CD4-positive, alpha-beta T cell treated with Interferon alpha-2 for 1 hour (primary cell): ENCODE results near the gene MAP7D2.
A peak's percentile ranks its signal among the peaks of the same experiment; 100 is the strongest.

Experiments used
- DNase-seq, 2 donors: peaks; one replicate each; pipeline ENCODE4 v3.0.0-alpha.2; 2020 to 2022

MAP7D2 gene

GRCh38 chrX:20112022-20112774 is 4.5 kb downstream of the MAP7D2 start:
- DNase-seq = no peak

- DNase-seq = no peak
Observed at GRCh38 chrX:20111271-20111670, 5.4 kb downstream of the MAP7D2 start.

DNA sequence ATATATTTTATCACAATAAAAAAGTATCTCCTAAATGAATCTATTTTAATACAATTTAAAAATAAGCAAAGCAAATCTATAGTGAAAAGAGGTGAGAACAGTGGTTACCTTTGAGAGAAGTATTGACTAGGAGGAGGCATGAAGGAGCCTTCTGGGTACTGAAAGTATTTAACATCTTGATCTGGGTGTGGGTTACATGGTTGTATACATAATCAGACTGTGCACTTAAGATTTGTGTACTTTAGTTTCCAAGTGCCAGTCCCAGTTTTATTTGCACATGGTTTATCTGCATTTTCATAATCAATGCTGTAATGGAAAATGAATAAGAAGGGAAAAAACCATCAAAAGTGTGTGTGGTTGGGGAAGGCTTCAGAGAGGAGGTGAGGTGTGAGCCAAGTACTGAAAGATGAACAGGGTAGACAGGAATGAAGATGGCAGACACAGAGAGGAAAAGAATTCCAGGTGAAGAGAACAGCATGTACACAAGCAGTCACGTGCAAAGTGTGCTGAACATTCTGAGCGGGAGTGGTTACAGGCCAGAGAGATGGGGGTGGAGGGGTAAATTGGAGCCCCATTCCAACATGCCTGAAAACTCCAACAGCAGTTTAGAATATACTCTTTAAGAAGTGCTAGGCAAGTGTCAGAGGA is 14.6 kb downstream of the MAP7D2 start:
- no peak for DNase-seq

DNA sequence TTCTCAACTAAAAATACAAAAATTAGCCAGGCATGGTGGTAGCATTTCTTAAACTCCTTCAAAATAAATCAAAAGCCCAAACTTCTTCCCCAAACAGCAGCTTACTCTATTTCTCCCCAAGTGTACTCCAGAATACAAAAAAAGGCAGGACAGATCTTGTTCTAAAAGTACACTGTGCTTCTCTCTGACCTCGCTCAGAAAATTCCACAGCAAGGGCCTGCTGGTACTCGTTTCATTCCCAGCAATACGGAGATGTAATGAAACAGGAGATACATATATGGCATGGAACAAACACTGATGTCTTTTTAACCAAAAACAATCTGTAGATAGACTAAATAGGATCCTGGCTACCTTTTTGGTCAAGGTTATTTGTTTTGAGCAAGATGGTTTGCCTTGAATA is 25.2 kb downstream of the MAP7D2 start:
- DNase-seq = no peak

DNA sequence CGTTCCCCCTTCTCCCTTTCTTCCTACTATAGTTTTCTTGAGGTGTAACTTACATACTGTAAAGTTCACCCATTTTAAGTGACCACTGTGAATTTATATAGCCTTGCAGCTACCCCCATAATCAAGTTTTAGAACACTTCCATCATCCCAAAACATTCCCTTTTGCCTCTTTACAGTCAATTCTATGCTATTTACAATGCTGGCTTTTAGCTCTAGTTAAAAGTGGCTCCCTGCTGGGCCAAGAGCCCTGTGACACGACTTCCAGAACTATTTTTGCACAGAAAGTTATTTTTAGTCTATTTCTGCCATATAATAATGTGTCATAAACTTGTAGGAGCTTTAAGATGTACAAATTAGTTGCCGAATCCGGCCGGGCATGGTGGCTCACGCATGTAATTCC is 26.9 kb downstream of the MAP7D2 start:
- no peak for DNase-seq

GRCh38 chrX:20080277-20080676 is 36.4 kb downstream of the MAP7D2 start:
- DNase-seq = no peak

GRCh38 chrX:20071511-20072079 is 45.1 kb downstream of the MAP7D2 start:
- no peak for DNase-seq

DNA sequence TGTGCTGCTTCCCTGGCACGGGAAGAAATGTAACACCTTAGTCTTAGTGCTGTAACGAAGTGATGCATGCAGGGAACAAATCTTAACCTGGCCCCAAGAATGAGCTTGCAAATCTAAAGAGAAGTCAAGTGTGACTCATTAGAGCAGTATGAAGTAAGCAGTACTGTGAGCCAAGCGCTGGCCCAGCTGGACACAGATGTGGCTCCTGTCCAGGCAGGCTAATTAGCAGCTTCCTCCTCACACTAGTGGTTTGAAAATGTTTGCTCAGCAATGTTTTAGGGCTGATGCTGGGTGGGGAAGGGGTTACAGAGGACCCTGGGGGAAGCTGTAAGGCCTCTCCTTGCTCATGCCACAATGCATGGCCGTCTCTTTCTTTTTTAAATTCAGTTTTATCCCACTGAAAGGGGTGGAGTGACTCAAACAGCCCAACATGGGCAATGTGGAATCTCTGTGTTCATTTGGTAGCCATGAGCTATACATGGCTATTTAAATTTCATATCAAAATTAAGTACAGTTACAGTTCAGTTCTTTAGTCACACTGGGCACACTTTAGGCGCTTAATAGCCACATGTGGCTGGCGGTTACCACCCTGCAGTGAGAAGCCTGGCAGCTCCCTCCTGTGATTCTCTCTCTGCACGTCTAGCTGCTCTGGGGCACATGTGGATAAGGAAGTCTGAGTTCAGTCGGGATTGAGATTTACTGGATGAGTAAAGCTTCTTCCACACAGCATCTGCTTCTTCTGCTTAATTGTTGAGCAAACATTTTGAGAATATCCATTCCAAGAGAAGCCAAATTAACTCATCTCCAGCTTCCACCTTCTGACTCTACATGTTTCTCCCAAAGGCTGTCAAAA is 48.8 kb downstream of the MAP7D2 start:
- DNase-seq = peak in 1 of 2 donors; percentile 18

GRCh38 chrX:20066968-20067708 is 49.6 kb downstream of the MAP7D2 start:
- peak; percentile 12 to 46 for DNase-seq

- no peak for DNase-seq
Observed at GRCh38 chrX:20063716-20064351, 52.9 kb downstream of the MAP7D2 start.

GRCh38 chrX:20063153-20063552 is 53.6 kb downstream of the MAP7D2 start:
- no peak for DNase-seq

DNA sequence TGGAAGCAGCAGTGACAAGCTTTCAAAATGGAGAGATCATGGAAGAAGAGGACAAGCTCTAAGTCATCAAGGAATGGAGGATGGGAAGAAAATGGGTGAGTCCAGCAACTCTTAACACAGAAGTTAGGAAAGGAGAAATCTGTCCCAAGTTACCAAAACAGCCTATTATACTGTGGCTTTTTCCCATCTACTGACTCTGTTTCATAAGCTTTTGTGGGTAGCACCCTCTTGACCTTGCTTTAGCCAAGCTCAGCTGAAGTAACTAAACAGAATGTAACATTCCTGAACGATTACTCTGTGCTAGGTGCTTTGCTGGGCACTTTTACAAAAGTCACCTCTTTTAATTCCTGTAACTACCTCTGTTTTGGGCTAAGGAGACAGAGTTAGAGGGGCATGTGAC is 54.9 kb downstream of the MAP7D2 start:
- DNase-seq = no peak

GRCh38 chrX:20060961-20061748 is 55.6 kb downstream of the MAP7D2 start:
- peak in 1 of 2 donors; percentile 62 for DNase-seq

DNA sequence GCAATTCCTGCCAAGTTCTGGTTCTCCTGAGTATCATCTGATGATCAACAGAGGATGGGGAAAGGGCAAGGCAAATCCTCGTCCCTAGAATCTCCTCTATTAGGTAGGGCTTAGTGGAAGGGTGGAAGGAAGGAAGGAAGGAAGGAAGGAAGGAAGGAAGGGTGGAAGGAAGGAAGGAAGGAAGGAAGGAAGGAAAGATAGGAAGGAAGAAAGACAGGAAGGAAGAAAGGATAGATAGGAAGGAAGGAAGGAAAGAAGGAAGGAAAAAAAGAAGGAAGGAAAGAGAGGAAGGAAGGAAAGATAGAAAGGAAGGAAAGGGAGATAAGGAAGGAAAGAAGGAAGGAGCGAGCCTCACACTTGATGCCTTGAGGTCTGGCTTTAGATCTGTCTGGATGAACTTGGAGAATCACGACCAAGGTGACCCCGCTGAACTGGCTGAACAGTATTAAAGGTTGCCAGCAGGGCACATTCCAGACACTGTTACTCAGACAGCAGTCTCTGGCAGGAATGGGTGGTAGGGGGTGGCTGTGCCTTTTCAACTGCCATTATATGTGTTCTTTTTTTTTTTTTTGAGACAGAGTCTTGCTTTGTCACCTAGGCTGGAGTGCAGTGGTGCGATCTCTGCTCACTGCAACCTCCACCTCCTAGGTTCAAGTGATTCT is 57.1 kb downstream of the MAP7D2 start:
- DNase-seq = no peak

- DNase-seq = no peak
Observed at GRCh38 chrX:20057479-20057878, 59.2 kb downstream of the MAP7D2 start.

DNA sequence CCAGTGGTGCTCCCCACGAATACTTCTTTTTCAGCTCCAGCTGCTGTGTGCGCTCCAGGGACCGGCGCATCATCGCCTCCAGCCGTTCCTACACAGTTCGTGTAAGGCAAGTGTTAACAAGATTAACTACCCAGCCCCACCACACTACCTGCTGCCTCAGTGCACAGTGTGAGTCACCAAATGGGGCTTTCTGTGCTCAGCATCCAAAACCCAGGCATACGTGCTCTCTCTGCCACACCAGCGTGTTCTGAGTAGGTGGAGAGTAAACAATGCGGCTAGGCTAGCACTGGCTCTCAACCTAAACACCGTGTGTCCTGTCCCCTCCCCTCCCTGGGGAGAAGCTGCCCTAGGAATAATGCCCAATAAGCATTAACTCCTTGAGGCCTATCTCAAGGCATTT is 60.0 kb downstream of the MAP7D2 start:
- no peak for DNase-seq

- no peak for DNase-seq
Observed at GRCh38 chrX:20053537-20053936, 63.2 kb downstream of the MAP7D2 start.

DNA sequence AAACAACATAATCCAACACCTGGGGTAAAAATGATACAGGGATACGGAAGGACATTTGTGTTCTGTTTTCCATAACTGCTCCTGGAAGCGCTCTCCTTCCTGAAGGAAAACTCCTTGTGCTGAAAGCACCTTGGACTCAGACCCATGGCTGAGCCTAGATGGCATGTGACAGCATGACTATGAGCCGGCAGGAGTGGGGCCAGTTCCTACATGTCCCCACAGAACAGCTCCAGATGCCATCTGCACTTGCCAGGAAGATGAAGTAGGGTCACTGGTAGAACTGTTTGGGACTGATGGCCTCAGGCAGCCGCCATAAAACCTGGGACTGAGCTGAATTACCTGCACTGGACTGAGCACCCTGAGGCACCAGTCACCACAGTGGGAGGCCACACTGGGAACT is 69.8 kb downstream of the MAP7D2 start:
- no peak for DNase-seq

DNA sequence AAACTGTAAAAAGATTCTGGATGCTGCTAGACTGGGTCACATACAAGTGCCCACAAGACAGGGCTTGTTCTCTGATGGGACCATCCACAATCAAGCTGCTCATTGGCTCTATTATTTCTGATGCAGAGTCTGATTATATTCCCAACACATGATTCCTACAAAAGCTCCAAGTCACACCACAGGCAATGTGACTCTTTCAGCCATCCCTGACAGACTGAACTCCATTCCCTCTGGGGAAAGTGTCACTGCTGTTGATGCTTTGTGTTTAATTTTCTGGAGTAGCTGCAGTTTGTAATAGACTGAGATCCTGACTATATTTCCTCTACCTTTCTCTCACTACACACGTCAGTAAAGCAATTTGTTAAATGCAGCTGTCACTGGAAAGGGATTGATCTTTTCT is 70.5 kb downstream of the MAP7D2 start:
- DNase-seq = no peak

GRCh38 chrX:20042221-20042620 is 74.5 kb downstream of the MAP7D2 start:
- no peak for DNase-seq

DNA sequence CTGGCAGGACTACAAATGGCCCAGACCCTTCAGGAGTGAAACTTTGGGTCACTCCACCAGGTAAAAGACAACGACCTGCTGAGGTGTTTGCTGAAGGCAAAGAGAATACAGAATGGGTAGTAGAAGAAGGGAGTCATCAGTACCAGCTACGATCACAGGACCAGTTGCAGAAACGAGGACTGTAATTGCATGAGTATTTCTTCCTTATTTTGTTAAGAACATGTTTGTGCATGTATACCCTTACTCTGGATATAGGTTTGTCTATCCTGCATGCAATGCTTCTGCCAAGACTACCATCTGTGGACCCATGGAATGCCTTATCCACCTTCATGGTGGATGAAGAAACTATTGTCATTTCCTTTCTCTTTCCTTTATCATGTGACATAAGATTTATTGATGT is 77.7 kb downstream of the MAP7D2 start:
- DNase-seq = no peak
